ENCODE data around the gene YAF2.

YAF2 gene

DNA sequence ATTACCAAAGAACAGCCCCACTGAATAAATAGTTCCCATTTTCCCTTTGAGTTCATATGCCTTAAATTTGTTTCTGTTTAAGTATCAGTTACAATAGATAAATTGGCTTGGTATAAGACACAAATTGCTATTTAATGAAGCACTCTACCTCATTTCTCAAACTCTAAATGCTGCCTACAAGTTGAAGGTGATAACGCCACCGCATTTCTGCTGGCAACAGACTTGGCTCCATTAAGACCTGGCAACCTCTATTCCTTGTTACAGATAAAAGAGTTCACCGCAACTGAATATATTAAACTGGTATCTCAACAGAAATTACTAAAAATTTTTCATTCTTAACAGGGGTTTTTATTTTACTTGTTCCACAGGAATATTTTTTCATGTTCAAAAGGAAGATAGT lies 129.0 kb downstream of the YAF2 start:
- H3K4me3 ChIP-seq (ENCODE audit: low read depth, low read length) = no peak overlapping the region
- no peak for DNase-seq (ENCODE audit: low read depth)
- TF ChIP-seq CTCF (IDR thresholded peaks at IDR 0.05; ENCODE audit: control insufficient read depth, extremely low read depth, insufficient read depth) = no peak

Data from LNCaP clone FGC (cell line).